Measurements from ENCODE around the gene PDCD11. TPM values are rescaled to one million over a fixed set of nuclear protein-coding genes. Genes with fewer than 3 reads are reported as not detected.
A peak's percentile ranks its signal among the peaks of the same experiment; 100 is the strongest.

The PDCD11 gene
- total RNA-seq, 4 donors from 2014 or later = 12.0 to 17.4 (median 15.0) TPM

GRCh38 chr10:103423748-103424147, 27.3 kb downstream of the PDCD11 start:
- 88% methylated on average over 5 of the region's 5 CpGs for WGBS
- H3K36me3 ChIP-seq = peaks cover 70 to 99% (median 91%) of the 10 kb centered on the region in 4 donors

GRCh38 chr10:103427866-103428265, 31.4 kb downstream of the PDCD11 start:
- 92% methylated on average over 9 of the region's 9 CpGs for WGBS
- Histone ChIP-seq H3K4me1 (peaks cover 0 to 7% (median 3%) of the 10 kb centered on the region in 4 donors), H3K36me3 (peaks cover 39 to 94% (median 80%) of the 10 kb centered on the region in 4 donors), H3K4me3 (no peak overlapping the region), H3K9me3 (no peaks in the 10 kb centered on the region), H3K27me3 (no peaks in the 10 kb centered on the region), H3K27ac (replicated peaks in 1 of 4) (no peak overlapping the region)
- TF ChIP-seq EP300 (IDR thresholded peaks at IDR 0.05) = no peak
- no peak for TF ChIP-seq POLR2AphosphoS5 (IDR thresholded peaks at IDR 0.05)
- DNase-seq (ENCODE audit: extremely low spot score) = no peak
- intact Hi-C loops (cut with DNase I) = no loop called here

More at GRCh38 chr10:103423748-103424147, 27.3 kb downstream of the PDCD11 start:
- H3K4me3 ChIP-seq = no peak overlapping the region
- intact Hi-C loops (cut with DNase I) = no loop called here
- H3K4me1 ChIP-seq = no peaks in the 10 kb centered on the region
- no peaks in the 10 kb centered on the region for H3K9me3 ChIP-seq
- no peaks in the 10 kb centered on the region for H3K27me3 ChIP-seq
- no peak for DNase-seq (ENCODE audit: extremely low spot score)
- TF ChIP-seq POLR2A (IDR thresholded peaks at IDR 0.05; ENCODE audit: low read depth) (no peak), EP300 (IDR thresholded peaks at IDR 0.05) (no peak), POLR2AphosphoS5 (IDR thresholded peaks at IDR 0.05) (no peak)
- TF ChIP-seq, protein P1, sequence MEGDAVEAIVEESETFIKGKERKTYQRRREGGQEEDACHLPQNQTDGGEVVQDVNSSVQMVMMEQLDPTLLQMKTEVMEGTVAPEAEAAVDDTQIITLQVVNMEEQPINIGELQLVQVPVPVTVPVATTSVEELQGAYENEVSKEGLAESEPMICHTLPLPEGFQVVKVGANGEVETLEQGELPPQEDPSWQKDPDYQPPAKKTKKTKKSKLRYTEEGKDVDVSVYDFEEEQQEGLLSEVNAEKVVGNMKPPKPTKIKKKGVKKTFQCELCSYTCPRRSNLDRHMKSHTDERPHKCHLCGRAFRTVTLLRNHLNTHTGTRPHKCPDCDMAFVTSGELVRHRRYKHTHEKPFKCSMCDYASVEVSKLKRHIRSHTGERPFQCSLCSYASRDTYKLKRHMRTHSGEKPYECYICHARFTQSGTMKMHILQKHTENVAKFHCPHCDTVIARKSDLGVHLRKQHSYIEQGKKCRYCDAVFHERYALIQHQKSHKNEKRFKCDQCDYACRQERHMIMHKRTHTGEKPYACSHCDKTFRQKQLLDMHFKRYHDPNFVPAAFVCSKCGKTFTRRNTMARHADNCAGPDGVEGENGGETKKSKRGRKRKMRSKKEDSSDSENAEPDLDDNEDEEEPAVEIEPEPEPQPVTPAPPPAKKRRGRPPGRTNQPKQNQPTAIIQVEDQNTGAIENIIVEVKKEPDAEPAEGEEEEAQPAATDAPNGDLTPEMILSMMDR (IDR thresholded peaks at IDR 0.05) = no peak
- no peak overlapping the region for H3K27ac ChIP-seq (replicated peaks in 1 of 4)

- TF ChIP-seq POLR2AphosphoS5 (IDR thresholded peaks at IDR 0.05) (no peak), EP300 (IDR thresholded peaks at IDR 0.05) (no peak), POLR2A (IDR thresholded peaks at IDR 0.05; ENCODE audit: low read depth) (no peak)
- TF ChIP-seq, protein P1 (IDR thresholded peaks at IDR 0.05) = no peak
- Histone ChIP-seq H3K4me1 (peaks cover 0 to 7% (median 3%) of the 10 kb centered on the region in 4 donors), H3K27me3 (no peaks in the 10 kb centered on the region), H3K4me3 (no peak overlapping the region), H3K36me3 (peaks cover 30 to 94% (median 79%) of the 10 kb centered on the region in 4 donors), H3K27ac (replicated peaks in 1 of 4) (no peak overlapping the region), H3K9me3 (no peaks in the 10 kb centered on the region)
- WGBS = 58% methylated on average over 5 of the region's 5 CpGs
- intact Hi-C loops (cut with DNase I) = no loop called here
- no peak for DNase-seq (ENCODE audit: extremely low spot score)
Observed at GRCh38 chr10:103428989-103429643, 32.7 kb downstream of the PDCD11 start.

DNA sequence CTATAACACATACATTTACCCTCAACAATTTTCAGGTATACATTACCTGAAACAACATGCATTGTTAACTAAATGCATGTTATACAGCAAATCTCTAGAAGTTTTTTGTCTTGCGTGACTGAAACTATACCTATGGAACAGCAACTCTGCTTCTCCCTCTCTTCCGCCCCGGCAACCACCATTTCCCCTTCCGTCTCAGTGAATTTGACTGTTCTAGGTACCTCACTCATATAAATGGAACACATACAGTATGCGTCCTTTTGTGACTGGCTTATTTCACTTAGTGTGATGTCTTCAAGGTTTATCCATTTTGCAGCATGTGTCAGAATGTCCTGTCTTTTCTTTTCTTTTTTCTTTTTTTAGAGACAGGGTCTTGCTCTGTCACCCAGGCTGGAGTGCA, 33.2 kb downstream of the PDCD11 start:
- Histone ChIP-seq H3K4me1 (peaks cover 0 to 7% (median 3%) of the 10 kb centered on the region in 4 donors), H3K27me3 (no peaks in the 10 kb centered on the region), H3K9me3 (no peaks in the 10 kb centered on the region), H3K27ac (replicated peaks in 1 of 4) (no peak overlapping the region), H3K36me3 (peaks cover 25 to 94% (median 79%) of the 10 kb centered on the region in 4 donors), H3K4me3 (no peak overlapping the region)
- intact Hi-C loops (cut with DNase I) = no loop called here
- DNase-seq (ENCODE audit: extremely low spot score) = no peak
- TF ChIP-seq POLR2A (IDR thresholded peaks at IDR 0.05; ENCODE audit: low read depth) (no peak), EP300 (IDR thresholded peaks at IDR 0.05) (no peak), POLR2AphosphoS5 (IDR thresholded peaks at IDR 0.05) (no peak)
- TF ChIP-seq, protein P1 (IDR thresholded peaks at IDR 0.05) = no peak
- WGBS = 89% methylated on average over 5 of the region's 5 CpGs

DNA sequence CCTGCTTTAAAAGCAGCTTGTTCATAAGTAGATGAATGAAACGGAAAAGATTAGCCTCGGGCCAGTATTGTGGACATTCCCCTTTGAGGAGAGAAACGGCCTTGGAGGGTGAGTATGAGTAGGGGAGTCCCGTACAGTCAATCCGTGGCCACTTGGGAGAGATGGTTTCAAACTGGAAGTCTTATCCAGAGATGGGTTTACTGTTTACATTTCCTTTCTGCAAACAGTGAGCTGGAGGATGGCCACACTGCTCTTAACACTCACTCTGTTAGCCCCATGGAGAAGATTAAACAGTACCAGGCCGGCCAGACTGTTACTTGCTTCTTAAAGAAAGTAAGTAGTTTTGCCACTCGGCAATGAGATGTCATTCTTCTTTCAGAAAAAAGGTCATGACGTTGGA, 35.5 kb downstream of the PDCD11 start:
- TF ChIP-seq, protein P1 (IDR thresholded peaks at IDR 0.05) = no peak
- TF ChIP-seq EP300 (IDR thresholded peaks at IDR 0.05) (no peak), POLR2AphosphoS5 (IDR thresholded peaks at IDR 0.05) (no peak), POLR2A (IDR thresholded peaks at IDR 0.05; ENCODE audit: low read depth) (no peak)
- no peak for DNase-seq (ENCODE audit: extremely low spot score)
- H3K4me3 ChIP-seq = no peak overlapping the region
- no peaks in the 10 kb centered on the region for H3K9me3 ChIP-seq
- H3K27me3 ChIP-seq = no peaks in the 10 kb centered on the region
- 72% methylated on average over 8 of the region's 8 CpGs for WGBS
- intact Hi-C loops (cut with DNase I) = no loop called here
- peaks cover 0 to 7% (median 3%) of the 10 kb centered on the region in 4 donors for H3K4me1 ChIP-seq
- peaks cover 17 to 95% (median 79%) of the 10 kb centered on the region in 4 donors for H3K36me3 ChIP-seq
- H3K27ac ChIP-seq (replicated peaks in 1 of 4) = peak overlapping the region in 1 of 4 donors; percentile 5

Data from esophagus muscularis mucosa (tissue), 4 donors.